Stimulated activated CD4-positive, alpha-beta T cell treated with anti-CD3 and anti-CD28 coated beads, Interleukin-15, amount 100 ng/mL, for 24 hours (primary cell): ENCODE measurements around the gene SYNPR.

ENCODE experiments used
- DNase-seq: peaks from one replicate; pipeline ENCODE4 v3.0.0-alpha.2; 2020

The SYNPR gene

GRCh38 chr3:63562323-63562722, 284.2 kb downstream of the SYNPR start:
- DNase-seq: no peak

GRCh38 chr3:63563572-63563971, 285.5 kb downstream of the SYNPR start:
- no peak for DNase-seq

- DNase-seq: no peak
Measured at GRCh38 chr3:63565220-63565619, 287.1 kb downstream of the SYNPR start.

GRCh38 chr3:63571682-63572081, 293.6 kb downstream of the SYNPR start:
- no peak for DNase-seq

- DNase-seq: no peak
Measured at GRCh38 chr3:63576846-63577245, 298.7 kb downstream of the SYNPR start.

- no peak for DNase-seq
Measured at GRCh38 chr3:63578858-63579257, 300.8 kb downstream of the SYNPR start.

GRCh38 chr3:63580151-63580550, 302.0 kb downstream of the SYNPR start:
- no peak for DNase-seq

GRCh38 chr3:63582943-63583500, 304.9 kb downstream of the SYNPR start:
- no peak for DNase-seq

GRCh38 chr3:63584681-63585080, 306.6 kb downstream of the SYNPR start:
- no peak for DNase-seq

- DNase-seq: no peak
Measured at GRCh38 chr3:63585927-63586326, 307.8 kb downstream of the SYNPR start.

GRCh38 chr3:63588895-63589294, 310.8 kb downstream of the SYNPR start:
- DNase-seq: no peak

GRCh38 chr3:63593779-63594178, 315.7 kb downstream of the SYNPR start:
- no peak for DNase-seq

- DNase-seq: no peak
Measured at GRCh38 chr3:63595221-63595620, 317.1 kb downstream of the SYNPR start.

GRCh38 chr3:63597019-63597418, 318.9 kb downstream of the SYNPR start:
- no peak for DNase-seq

GRCh38 chr3:63607716-63608115, 329.6 kb downstream of the SYNPR start:
- DNase-seq: no peak

- no peak for DNase-seq
Measured at GRCh38 chr3:63609408-63609807, 331.3 kb downstream of the SYNPR start.

- DNase-seq: no peak
Measured at GRCh38 chr3:63609834-63610233, 331.7 kb downstream of the SYNPR start.

GRCh38 chr3:63611382-63611781, 333.3 kb downstream of the SYNPR start:
- DNase-seq: no peak

GRCh38 chr3:63613561-63613960, 335.5 kb downstream of the SYNPR start:
- no peak for DNase-seq

- DNase-seq: no peak
Measured at GRCh38 chr3:63617391-63617790, 339.3 kb downstream of the SYNPR start.

- no peak for DNase-seq
Measured at GRCh38 chr3:63624941-63625560, 346.9 kb downstream of the SYNPR start.

- no peak for DNase-seq
Measured at GRCh38 chr3:63631670-63632069, 353.6 kb downstream of the SYNPR start.

GRCh38 chr3:63635186-63635585, 357.1 kb downstream of the SYNPR start:
- DNase-seq: no peak

GRCh38 chr3:63639806-63640205, 361.7 kb downstream of the SYNPR start:
- DNase-seq: no peak

- no peak for DNase-seq
Measured at GRCh38 chr3:63642488-63642887, 364.4 kb downstream of the SYNPR start.
